Adipose tissue (tissue), 3 donors: Measurements from ENCODE around the gene WWTR1. TPM values are rescaled to one million over a fixed set of nuclear protein-coding genes. Genes with fewer than 3 reads are reported as not detected.
A peak's percentile ranks its signal among the peaks of the same experiment; 100 is the strongest.

Experiments used
- H3K27ac ChIP-seq: one replicate; pipeline ENCODE4 v1.5.1; 2013; ENCODE audit warnings: low read depth, low read length
- WGBS, 3 donors: extraction: QIAGEN DNeasy Blood & Tissue Kit; methylation state at CpG; one replicate each; pipeline ENCODE4 v1.1.7; 2013; 5-methylcytosine and 5-hydroxymethylcytosine counted together
- polyA plus RNA-seq, 3 donors: library from polyadenylated mRNA; stranded (reverse); fragments of 200-250 nt; gene quantifications; one replicate each; pipeline ENCODE4 v1.2.3, GENCODE V29; 2013
- donor health status: healthy with polysubstance abuse.
- donor health status: Bipolar disorder and iron deficiency.
- donor health status: healthy.

Gene WWTR1
- polyA plus RNA-seq, 3 donors, result 14.3 to 74.1 (median 46.8) TPM

GRCh38 chr3:149581681-149582370 is 76.0 kb downstream of the WWTR1 start:
- no peak overlapping the region for H3K27ac ChIP-seq
- 34 to 36% (median 34%) methylated on average over 8 of the region's 8 CpGs for WGBS, 3 donors

- WGBS, 3 donors, result 68 to 71% (median 68%) methylated on average over 2 of the region's 2 CpGs
- H3K27ac ChIP-seq, result no peak overlapping the region
These were observed 76.6 kb downstream of the WWTR1 start for GRCh38 chr3:149581248-149581647.

DNA sequence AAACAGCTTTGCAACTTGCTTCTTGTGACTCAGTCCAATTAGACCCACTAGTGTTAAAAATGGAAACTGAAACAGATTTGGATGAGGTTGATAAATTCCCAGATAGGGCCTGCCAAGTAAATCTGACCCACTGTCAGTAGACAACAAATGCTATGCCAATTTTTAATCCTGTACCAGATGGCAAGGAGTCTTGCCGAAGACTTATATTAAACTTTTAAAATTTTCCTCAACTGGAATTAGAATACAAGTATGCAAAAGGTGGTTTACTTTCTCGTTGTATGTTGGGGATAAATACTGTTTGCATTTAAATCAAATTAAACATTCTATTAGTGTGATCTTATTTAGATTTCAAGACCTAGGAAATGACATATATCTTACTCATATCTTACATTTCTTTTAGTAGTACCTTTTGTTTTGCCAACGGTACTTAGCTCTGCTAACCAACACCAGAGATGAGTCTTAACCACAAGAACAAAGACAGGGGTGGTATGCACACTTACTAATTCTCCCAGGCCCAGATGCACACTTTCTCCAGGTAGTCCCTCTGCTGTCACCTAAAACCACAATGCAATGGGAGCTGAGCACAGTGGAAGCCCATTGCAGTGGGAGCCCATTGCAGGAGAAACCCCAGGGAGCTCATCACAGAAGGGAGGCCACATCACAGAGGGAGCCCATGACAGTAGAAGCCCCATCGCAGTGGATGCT is 77.8 kb downstream of the WWTR1 start:
- 67 to 83% (median 74%) methylated on average over 4 of the region's 4 CpGs for WGBS, 3 donors
- H3K27ac ChIP-seq, result no peak overlapping the region

DNA sequence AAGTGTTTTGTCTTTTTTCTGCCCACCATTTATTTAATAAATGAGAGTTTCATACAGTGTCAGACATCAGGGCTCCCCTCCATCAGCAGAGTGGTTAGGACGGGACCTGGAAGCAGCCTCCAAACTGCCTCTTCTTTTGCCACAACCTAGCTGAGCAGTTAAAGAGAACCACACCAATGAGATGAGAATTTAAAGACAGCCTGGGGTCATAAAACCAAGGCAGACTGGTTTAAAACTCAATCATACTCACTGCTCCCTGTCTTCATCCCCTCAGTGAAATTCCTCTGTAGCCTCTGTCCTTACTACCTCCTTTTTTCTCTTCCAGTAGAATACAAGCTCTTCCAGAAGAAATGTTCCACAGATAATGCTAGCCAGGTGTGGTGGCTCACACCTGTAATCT is 78.7 kb downstream of the WWTR1 start:
- H3K27ac ChIP-seq, result no peak overlapping the region
- 81 to 89% (median 84%) methylated on average over 1 of the region's 1 CpG for WGBS, 3 donors

DNA sequence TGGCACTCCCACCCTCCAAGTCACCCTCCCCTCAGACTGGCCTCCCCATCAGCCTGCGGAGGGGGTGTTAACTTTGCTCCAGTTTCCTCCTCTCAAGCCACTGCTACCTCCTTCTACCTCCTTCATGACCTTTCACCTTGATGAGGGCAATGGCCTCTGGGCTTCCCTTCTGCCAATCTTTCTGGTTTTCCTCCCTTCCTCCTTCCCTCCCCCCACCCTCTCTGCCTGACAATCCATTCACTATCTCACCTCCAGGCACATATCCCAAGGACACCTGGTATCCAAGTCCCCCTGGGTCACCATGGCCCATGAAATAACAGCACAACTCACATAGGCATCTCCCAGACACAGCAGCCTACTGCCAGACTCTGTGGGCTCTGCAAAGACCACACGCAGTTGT is 80.0 kb downstream of the WWTR1 start:
- 93 to 94% (median 94%) methylated on average over 2 of the region's 2 CpGs for WGBS, 3 donors
- H3K27ac ChIP-seq, result no peak overlapping the region

DNA sequence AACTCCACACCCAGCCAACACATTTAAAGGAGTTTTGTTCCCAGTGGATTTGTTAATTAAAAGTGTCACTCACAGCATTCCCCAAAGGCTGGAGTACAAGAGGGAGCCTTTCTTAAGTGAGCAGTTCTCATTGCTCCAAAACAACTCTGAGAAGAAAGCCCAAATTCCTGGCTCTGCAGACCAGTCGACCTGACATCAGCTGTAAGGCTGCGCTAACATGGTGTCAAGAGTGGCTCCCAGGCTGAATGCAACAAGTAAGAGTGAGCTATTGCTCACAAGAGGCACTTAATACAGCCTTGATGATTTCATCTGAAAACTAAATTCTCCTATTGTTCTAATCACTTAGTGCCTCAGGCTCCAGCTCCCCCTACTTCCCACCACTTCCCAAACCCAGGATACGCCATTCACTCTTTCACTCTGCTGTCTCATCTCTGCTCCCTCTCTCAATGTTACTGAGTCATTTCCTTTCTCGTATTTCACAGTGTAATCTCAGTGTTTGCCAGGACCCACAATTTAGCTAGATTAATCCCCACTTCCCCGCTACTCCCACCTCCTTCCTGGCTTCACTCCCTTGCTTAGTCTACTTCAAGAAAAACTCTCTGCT is 81.8 kb downstream of the WWTR1 start:
- 18 to 68% (median 25%) methylated on average over 5 of the region's 5 CpGs for WGBS, 3 donors
- H3K27ac ChIP-seq, result peak overlapping the region; percentile 58

GRCh38 chr3:149575213-149575960 is 82.4 kb downstream of the WWTR1 start:
- 42 to 44% (median 44%) methylated on average over 7 of the region's 7 CpGs for WGBS, 3 donors
- peak overlapping the region; percentile 58 for H3K27ac ChIP-seq

- H3K27ac ChIP-seq, result peak overlapping the region; percentile 28
- 67 to 95% (median 71%) methylated on average over 6 of the region's 6 CpGs for WGBS, 3 donors
These were observed 84.9 kb downstream of the WWTR1 start for GRCh38 chr3:149572796-149573414.

DNA sequence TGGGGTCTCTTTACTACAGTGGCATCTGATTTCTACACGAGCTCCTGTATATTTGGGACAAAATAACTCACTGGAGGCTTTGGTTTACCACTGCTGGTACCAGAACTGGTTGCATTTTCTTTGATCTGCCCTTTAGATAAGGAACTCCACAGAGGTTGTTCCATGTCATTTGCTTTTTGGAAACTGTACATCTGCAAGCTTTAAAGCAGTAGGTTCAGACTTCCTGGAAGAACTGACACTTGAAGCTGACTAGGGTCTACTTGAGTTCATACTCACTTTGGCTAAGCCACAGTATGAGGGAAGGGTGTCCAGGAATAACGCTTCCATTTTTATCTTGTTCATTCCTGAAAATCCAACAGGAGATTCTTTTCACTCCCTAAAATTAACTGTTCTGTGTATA is 86.4 kb downstream of the WWTR1 start:
- no peak overlapping the region for H3K27ac ChIP-seq
- WGBS, 3 donors, result 71 to 82% (median 71%) methylated on average over 2 of the region's 2 CpGs

- no peak overlapping the region for H3K27ac ChIP-seq
- WGBS, 3 donors, result 85 to 94% (median 88%) methylated on average over 8 of the region's 8 CpGs
These were observed 87.8 kb downstream of the WWTR1 start for GRCh38 chr3:149570016-149570415.

DNA sequence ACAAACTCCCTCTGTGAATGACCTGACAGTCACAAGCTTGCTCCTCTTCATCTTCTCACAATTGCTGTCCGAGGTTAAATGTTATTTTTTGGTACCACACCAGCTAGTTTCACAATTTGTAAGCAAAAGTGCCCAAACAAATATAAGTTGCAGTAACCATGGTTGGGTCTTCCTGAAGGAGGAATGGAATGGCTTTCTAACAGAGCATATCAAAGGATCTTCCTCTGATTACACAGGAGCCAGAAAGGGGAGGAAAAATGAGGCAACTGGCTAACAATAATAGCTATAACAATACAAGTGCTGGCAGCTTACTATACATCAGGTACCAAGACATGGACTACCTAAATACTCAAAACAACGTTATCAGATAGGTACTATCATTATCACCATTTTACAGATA is 90.4 kb downstream of the WWTR1 start:
- 61 to 74% (median 74%) methylated on average over 2 of the region's 2 CpGs for WGBS, 3 donors
- no peak overlapping the region for H3K27ac ChIP-seq

- WGBS, 3 donors, result 73 to 82% (median 80%) methylated on average over 6 of the region's 6 CpGs
- no peak overlapping the region for H3K27ac ChIP-seq
These were observed 91.4 kb downstream of the WWTR1 start for GRCh38 chr3:149566292-149566975.

GRCh38 chr3:149564079-149564478 is 93.7 kb downstream of the WWTR1 start:
- 95 to 98% (median 96%) methylated on average over 2 of the region's 2 CpGs for WGBS, 3 donors
- H3K27ac ChIP-seq, result no peak overlapping the region

DNA sequence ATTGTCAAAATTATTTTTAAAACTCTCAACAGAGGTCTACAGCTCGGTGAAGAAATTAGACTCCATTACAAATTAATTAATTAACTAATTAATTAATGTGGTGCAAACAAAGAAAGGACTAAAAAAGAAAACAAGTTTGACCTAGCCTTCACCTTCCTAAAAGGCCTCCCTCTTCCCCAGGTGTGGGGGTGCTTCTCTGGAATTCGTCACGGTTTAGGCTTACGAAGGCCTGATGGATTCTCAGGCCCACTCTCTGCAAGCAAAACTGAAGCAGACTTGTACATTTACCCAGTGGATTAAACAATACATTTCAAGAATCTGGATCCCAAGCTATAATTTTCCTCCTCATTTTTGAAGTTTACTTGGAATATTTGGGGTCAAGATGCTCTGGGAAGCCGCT is 94.7 kb downstream of the WWTR1 start:
- H3K27ac ChIP-seq, result no peak overlapping the region

DNA sequence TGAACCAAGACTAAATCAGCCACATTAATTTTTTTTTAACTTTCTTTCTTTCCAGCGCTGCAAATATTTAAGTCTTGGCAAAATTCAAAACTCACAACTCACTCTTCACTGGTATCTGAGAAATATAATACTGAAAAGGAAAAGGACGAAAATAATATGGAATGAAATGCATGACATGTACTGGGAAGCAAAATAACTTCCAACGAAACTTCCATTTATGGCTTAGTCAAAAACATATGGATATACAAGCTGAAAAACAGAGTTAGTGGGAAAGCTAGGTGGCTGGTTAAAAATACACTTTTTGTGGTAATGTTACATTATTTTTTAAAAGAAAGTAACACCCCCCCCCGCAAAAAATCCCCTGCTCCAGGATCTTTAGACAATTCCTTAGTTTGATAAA is 97.2 kb downstream of the WWTR1 start:
- WGBS, 3 donors, result 89 to 96% (median 90%) methylated on average over 4 of the region's 4 CpGs

More for the DNA sequence above, 94.7 kb downstream of the WWTR1 start:
- 89 to 91% (median 91%) methylated on average over 5 of the region's 5 CpGs for WGBS, 3 donors

GRCh38 chr3:149560001-149560400 is 97.8 kb downstream of the WWTR1 start:
- no peak overlapping the region for H3K27ac ChIP-seq
- WGBS, 3 donors, result 95 to 97% (median 96%) methylated on average over 3 of the region's 3 CpGs

More for the DNA sequence above, 97.2 kb downstream of the WWTR1 start:
- H3K27ac ChIP-seq, result no peak overlapping the region

DNA sequence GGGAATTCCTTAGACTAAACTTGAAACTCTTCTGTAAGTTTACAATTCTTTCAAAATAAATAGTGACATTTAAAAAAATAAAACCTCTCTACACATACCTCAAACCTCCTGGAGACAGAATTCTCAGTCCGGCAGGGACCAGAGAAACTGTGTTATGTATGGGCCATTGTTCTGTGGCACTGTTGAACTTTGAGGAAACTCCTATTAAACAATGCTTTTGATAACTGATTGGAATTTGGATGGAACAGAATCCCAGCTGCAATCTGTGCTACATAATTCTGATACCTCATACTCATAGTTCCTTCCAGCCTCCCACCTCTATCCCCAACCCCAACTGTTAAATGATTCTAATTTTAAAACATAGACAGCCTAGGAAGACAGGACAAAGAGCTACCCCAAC is 98.3 kb downstream of the WWTR1 start:
- no peak overlapping the region for H3K27ac ChIP-seq
- WGBS, 3 donors, result 70 to 84% (median 82%) methylated on average over 1 of the region's 1 CpG

DNA sequence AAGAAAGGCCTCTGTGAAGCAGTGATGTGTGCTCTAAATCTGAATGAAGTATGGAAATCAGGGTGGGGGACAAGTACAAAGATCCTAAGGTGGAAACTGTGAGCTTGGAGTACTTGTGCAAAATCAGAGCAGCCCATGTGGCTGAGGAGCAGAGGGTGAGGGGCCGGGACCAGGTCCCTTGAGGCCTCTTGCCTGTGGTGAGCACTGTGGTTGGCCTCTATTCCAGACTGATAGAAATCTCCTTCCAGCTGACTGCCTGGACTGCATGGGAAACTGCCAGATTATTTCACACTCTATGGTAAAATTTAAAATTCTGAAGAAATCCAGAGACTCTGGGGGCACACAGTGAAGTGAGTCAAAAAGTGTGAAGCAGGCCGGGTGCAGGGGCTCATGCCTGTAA is 101.9 kb downstream of the WWTR1 start:
- WGBS, 3 donors, result 46 to 94% (median 62%) methylated on average over 2 of the region's 2 CpGs
- no peak overlapping the region for H3K27ac ChIP-seq
